Glutamatergic neuron (in vitro differentiated cells): ENCODE measurements around the gene LHX3. TPM values are rescaled to one million over a fixed set of nuclear protein-coding genes. Genes with fewer than 3 reads are reported as not detected.

Source experiments
- DNase-seq: peaks from one replicate; pipeline ENCODE4 v3.0.0; 2022
- H3K27ac Mint-ChIP-seq: one replicate; pipeline ENCODE4 v1.8.0; 2020; ENCODE audit warnings: mild to moderate bottlenecking, mixed read lengths, inconsistent platforms; ENCODE audit not compliant: unreplicated experiment
- H3K27me3 Mint-ChIP-seq: one replicate; pipeline ENCODE4 v1.8.0; 2020; ENCODE audit warnings: mild to moderate bottlenecking, moderate library complexity, mixed read lengths, inconsistent platforms; ENCODE audit not compliant: unreplicated experiment
- H3K36me3 Mint-ChIP-seq: one replicate; pipeline ENCODE4 v1.8.0; 2020; ENCODE audit warnings: mild to moderate bottlenecking, mixed read lengths, inconsistent platforms; ENCODE audit not compliant: unreplicated experiment
- H3K4me1 Mint-ChIP-seq: one replicate; pipeline ENCODE4 v1.8.0; 2020; ENCODE audit warnings: mild to moderate bottlenecking, low read depth, mixed read lengths, inconsistent platforms; ENCODE audit not compliant: unreplicated experiment
- H3K4me3 Mint-ChIP-seq: one replicate; pipeline ENCODE4 v1.8.0; 2020; ENCODE audit warnings: mild to moderate bottlenecking, mixed read lengths, inconsistent platforms; ENCODE audit not compliant: unreplicated experiment
- H3K9me3 Mint-ChIP-seq: one replicate; pipeline ENCODE4 v1.8.0; 2020; ENCODE audit warnings: mild to moderate bottlenecking, moderate library complexity, mixed read lengths, inconsistent platforms; ENCODE audit not compliant: unreplicated experiment
- CTCF ChIP-seq: fragments of 200-600 bp; sonication (generic); IDR thresholded peaks from one replicate; pipeline ENCODE4 v1.5.0; 2021; ENCODE audit not compliant: partially characterized antibody, unreplicated experiment
- total RNA-seq: library from RNA; stranded (reverse); fragmentation: NEBNext Ultra II Directional; extraction: Animal tissue kit (Norgen Biotek cat#: 25700); gene quantifications from one replicate; pipeline ENCODE4 v1.2.1, GENCODE V29; 2021; ENCODE audit not compliant: unreplicated experiment

LHX3 gene
- total RNA-seq, 1 donor from 2014 or later = 0.81 TPM

GRCh38 chr9:136234597-136234996 lies 29.7 kb upstream of the LHX3 start:
- Mint-ChIP-seq H3K27ac (no peak overlapping the region), H3K4me3 (no peak overlapping the region), H3K36me3 (no peaks in the 10 kb centered on the region)

GRCh38 chr9:136233868-136234267 lies 28.9 kb upstream of the LHX3 start:
- no peak for TF ChIP-seq CTCF
- Mint-ChIP-seq H3K4me3 (no peak overlapping the region), H3K9me3 (peaks cover 4% of the 10 kb centered on the region), H3K36me3 (no peaks in the 10 kb centered on the region), H3K4me1 (peaks cover 38% of the 10 kb centered on the region), H3K27me3 (peaks cover 6% of the 10 kb centered on the region), H3K27ac (no peak overlapping the region)
- no peak for DNase-seq

More at GRCh38 chr9:136234597-136234996, 29.7 kb upstream of the LHX3 start:
- H3K27me3 Mint-ChIP-seq = peaks cover 6% of the 10 kb centered on the region
- DNase-seq = no peak
- peaks cover 39% of the 10 kb centered on the region for H3K4me1 Mint-ChIP-seq
- peaks cover 6% of the 10 kb centered on the region for H3K9me3 Mint-ChIP-seq
- TF ChIP-seq CTCF = no peak

GRCh38 chr9:136233411-136233810 lies 28.5 kb upstream of the LHX3 start:
- Mint-ChIP-seq H3K9me3 (peaks cover 4% of the 10 kb centered on the region), H3K36me3 (no peaks in the 10 kb centered on the region), H3K4me3 (no peak overlapping the region), H3K27ac (peak overlapping the region; percentile 72), H3K4me1 (peaks cover 35% of the 10 kb centered on the region), H3K27me3 (peaks cover 6% of the 10 kb centered on the region)
- no peak for TF ChIP-seq CTCF
- DNase-seq = no peak

- Mint-ChIP-seq H3K4me1 (peaks cover 33% of the 10 kb centered on the region), H3K9me3 (peaks cover 4% of the 10 kb centered on the region), H3K27ac (no peak overlapping the region), H3K4me3 (no peak overlapping the region), H3K27me3 (peaks cover 6% of the 10 kb centered on the region), H3K36me3 (no peaks in the 10 kb centered on the region)
- TF ChIP-seq CTCF = no peak
- no peak for DNase-seq
These were observed 28.0 kb upstream of the LHX3 start for GRCh38 chr9:136232969-136233368.

GRCh38 chr9:136231478-136232297 lies 26.8 kb upstream of the LHX3 start:
- Mint-ChIP-seq H3K27ac (peak overlapping the region; percentile 52), H3K4me1 (peaks cover 32% of the 10 kb centered on the region), H3K27me3 (peaks cover 6% of the 10 kb centered on the region), H3K9me3 (peaks cover 4% of the 10 kb centered on the region), H3K36me3 (no peaks in the 10 kb centered on the region), H3K4me3 (no peak overlapping the region)
- no peak for TF ChIP-seq CTCF
- no peak for DNase-seq
